Astrocyte (in vitro differentiated cells and primary cell): Measurements from ENCODE around the gene NAA60. TPM values are rescaled to one million over a fixed set of nuclear protein-coding genes. Genes with fewer than 3 reads are reported as not detected.

Experiments
- DNase-seq: peaks from one replicate; pipeline ENCODE4 v3.0.0-alpha.2; 2010; ENCODE audit warnings: low read depth
- FAIRE-seq: peaks from 2 replicates; lab custom pipeline; 2011; peaks lifted over from hg19 to GRCh38; lab: Jason Lieb, UNC
- H2AFZ ChIP-seq: 2 replicates; pipeline ENCODE4 v1.6.0; 2012; ENCODE audit warnings: low read depth, low read length, inconsistent platforms
- H3K27ac ChIP-seq: 2 replicates; pipeline ENCODE4 v1.5.1; 2011; ENCODE audit warnings: low read depth, low read length, inconsistent platforms
- H3K27me3 ChIP-seq: 2 replicates; pipeline ENCODE4 v1.6.0; 2011; ENCODE audit warnings: low read length, inconsistent platforms; ENCODE audit not compliant: insufficient read depth
- H3K36me3 ChIP-seq: 2 replicates; pipeline ENCODE4 v1.5.1; 2011; ENCODE audit warnings: low read length, inconsistent platforms; ENCODE audit not compliant: insufficient read depth
- H3K4me1 ChIP-seq: 2 replicates; pipeline ENCODE4 v1.5.1; 2011; ENCODE audit warnings: low read length, inconsistent platforms; ENCODE audit not compliant: insufficient read depth
- H3K4me2 ChIP-seq: 2 replicates; pipeline ENCODE4 v1.6.0; 2012; ENCODE audit warnings: low read length, inconsistent platforms
- H3K4me3 ChIP-seq: 2 replicates; pipeline ENCODE4 v1.5.1; 2011; ENCODE audit warnings: low read depth, mild to moderate bottlenecking, low read length, inconsistent platforms; ENCODE audit not compliant: insufficient read depth
- H3K79me2 ChIP-seq: 2 replicates; pipeline ENCODE4 v1.6.0; 2012; ENCODE audit warnings: mild to moderate bottlenecking, low read length, inconsistent platforms; ENCODE audit not compliant: insufficient read depth
- H3K9ac ChIP-seq: 2 replicates; pipeline ENCODE4 v1.6.0; 2012; ENCODE audit warnings: mild to moderate bottlenecking, low read length, inconsistent platforms
- H3K9me3 ChIP-seq: 2 replicates; pipeline ENCODE4 v1.5.1; 2012; ENCODE audit warnings: low read depth, mild to moderate bottlenecking, low read length, inconsistent platforms; ENCODE audit not compliant: insufficient read depth
- H4K20me1 ChIP-seq: 2 replicates; pipeline ENCODE4 v1.6.0; 2012; ENCODE audit warnings: low read length, inconsistent platforms; ENCODE audit not compliant: insufficient read depth
- H3K27ac Mint-ChIP-seq: one replicate; pipeline ENCODE4 v1.8.0; 2021; ENCODE audit warnings: mild to moderate bottlenecking, mixed read lengths; ENCODE audit not compliant: unreplicated experiment
- H3K27me3 Mint-ChIP-seq: one replicate; pipeline ENCODE4 v1.8.0; 2021; ENCODE audit warnings: low read depth, mixed read lengths; ENCODE audit not compliant: unreplicated experiment
- H3K36me3 Mint-ChIP-seq: one replicate; pipeline ENCODE4 v1.8.0; 2021; ENCODE audit warnings: low read depth, mixed read lengths; ENCODE audit not compliant: unreplicated experiment
- H3K4me1 Mint-ChIP-seq: one replicate; pipeline ENCODE4 v1.8.0; 2021; ENCODE audit warnings: low read depth, mixed read lengths; ENCODE audit not compliant: unreplicated experiment
- H3K4me3 Mint-ChIP-seq: one replicate; pipeline ENCODE4 v1.8.0; 2021; ENCODE audit warnings: mild to moderate bottlenecking, moderate library complexity, mixed read lengths; ENCODE audit not compliant: unreplicated experiment
- H3K9me3 Mint-ChIP-seq: one replicate; pipeline ENCODE4 v1.8.0; 2021; ENCODE audit warnings: mild to moderate bottlenecking, mixed read lengths; ENCODE audit not compliant: unreplicated experiment
- CTCF ChIP-seq: IDR thresholded peaks from 2 replicates; pipeline ENCODE4 v1.5.1; 2011; ENCODE audit warnings: low read depth, mild to moderate bottlenecking, inconsistent platforms, low read length, moderate library complexity; ENCODE audit not compliant: insufficient read depth
- EZH2 ChIP-seq: IDR thresholded peaks from 2 replicates; pipeline ENCODE4 v1.6.1; 2012; ENCODE audit warnings: mild to moderate bottlenecking, low read length, inconsistent platforms; ENCODE audit not compliant: insufficient read depth
- total RNA-seq: library from RNA; stranded (reverse); gene quantifications from 2 replicates; pipeline ENCODE4 v1.2.1, GENCODE V29; 2021

NAA60 gene
- total RNA-seq, 1 donor from 2014 or later: 64.9 TPM

GRCh38 chr16:3467182-3467581, 23.7 kb downstream of the NAA60 start:
- no peaks in the 10 kb centered on the region for H3K9me3 ChIP-seq
- no peak overlapping the region for H3K9ac ChIP-seq
- Mint-ChIP-seq H3K36me3 (peaks cover 14% of the 10 kb centered on the region), H3K27me3 (no peaks in the 10 kb centered on the region), H3K27ac (peak overlapping the region; percentile 26), H3K9me3 (no peaks in the 10 kb centered on the region), H3K4me3 (no peak overlapping the region), H3K4me1 (peaks cover 25% of the 10 kb centered on the region)
- peaks cover 3% of the 10 kb centered on the region for H3K36me3 ChIP-seq
- peaks cover 93% of the 10 kb centered on the region for H4K20me1 ChIP-seq
- DNase-seq (no peak), FAIRE-seq (no peak)
- peaks cover 4% of the 10 kb centered on the region for H3K4me1 ChIP-seq
- TF ChIP-seq CTCF (no peak), EZH2 (no peak)
- H3K27ac ChIP-seq: no peak overlapping the region
- peaks cover 98% of the 10 kb centered on the region for H3K79me2 ChIP-seq
- H3K4me2 ChIP-seq: no peak overlapping the region
- no peak overlapping the region for H2AFZ ChIP-seq
- no peak overlapping the region for H3K4me3 ChIP-seq
- H3K27me3 ChIP-seq: no peaks in the 10 kb centered on the region

- no peak overlapping the region for H3K9ac ChIP-seq
- H3K9me3 ChIP-seq: no peaks in the 10 kb centered on the region
- peak; percentile 26 for DNase-seq
- no peak overlapping the region for H3K27ac ChIP-seq
- no peaks in the 10 kb centered on the region for H3K9me3 Mint-ChIP-seq
- H3K4me3 ChIP-seq: no peak overlapping the region
- peaks cover 4% of the 10 kb centered on the region for H3K4me1 ChIP-seq
- no peak for FAIRE-seq
- no peaks in the 10 kb centered on the region for H3K27me3 Mint-ChIP-seq
- H3K79me2 ChIP-seq: peaks cover 96% of the 10 kb centered on the region
- peaks cover 94% of the 10 kb centered on the region for H4K20me1 ChIP-seq
- peaks cover 22% of the 10 kb centered on the region for H3K4me1 Mint-ChIP-seq
- H3K27me3 ChIP-seq: no peaks in the 10 kb centered on the region
- H3K4me3 Mint-ChIP-seq: no peak overlapping the region
- TF ChIP-seq EZH2 (no peak), CTCF (no peak)
- no peak overlapping the region for H2AFZ ChIP-seq
- H3K27ac Mint-ChIP-seq: no peak overlapping the region
- H3K4me2 ChIP-seq: no peak overlapping the region
- H3K36me3 ChIP-seq: peaks cover 3% of the 10 kb centered on the region
- H3K36me3 Mint-ChIP-seq: peaks cover 17% of the 10 kb centered on the region
Measured at GRCh38 chr16:3467921-3468320, 24.4 kb downstream of the NAA60 start.

GRCh38 chr16:3468501-3468900, 25.0 kb downstream of the NAA60 start:
- H3K4me3 ChIP-seq: no peak overlapping the region
- H3K4me3 Mint-ChIP-seq: no peak overlapping the region
- no peak for TF ChIP-seq CTCF
- no peak for TF ChIP-seq EZH2
- H3K36me3 ChIP-seq: peaks cover 3% of the 10 kb centered on the region
- H3K9ac ChIP-seq: no peak overlapping the region
- H3K4me2 ChIP-seq: no peak overlapping the region
- peaks cover 7% of the 10 kb centered on the region for H3K4me1 ChIP-seq
- H2AFZ ChIP-seq: no peak overlapping the region
- no peak overlapping the region for H3K27ac Mint-ChIP-seq
- no peaks in the 10 kb centered on the region for H3K9me3 Mint-ChIP-seq
- H3K4me1 Mint-ChIP-seq: peaks cover 24% of the 10 kb centered on the region
- FAIRE-seq (no peak), DNase-seq (no peak)
- no peak overlapping the region for H3K27ac ChIP-seq
- H3K79me2 ChIP-seq: peaks cover 96% of the 10 kb centered on the region
- no peaks in the 10 kb centered on the region for H3K27me3 Mint-ChIP-seq
- peaks cover 17% of the 10 kb centered on the region for H3K36me3 Mint-ChIP-seq
- no peaks in the 10 kb centered on the region for H3K27me3 ChIP-seq
- no peaks in the 10 kb centered on the region for H3K9me3 ChIP-seq
- H4K20me1 ChIP-seq: peaks cover 93% of the 10 kb centered on the region
